C4-2B (cell line): ENCODE data around the gene DEPP1.

ENCODE experiments used
- H3K27ac ChIP-seq: fragments of 450-650 bp; 2 replicates; pipeline ENCODE4 v1.5.1; 2017
- ZFX ChIP-seq: fragments of 450-650 bp; IDR thresholded peaks from 2 replicates; pipeline ENCODE4 v1.6.1; 2017
- TF ChIP-seq, protein P1 (sequence below): fragments of 450-650 bp; conservative IDR thresholded peaks from 2 replicates; pipeline ENCODE4 v1.5.1; 2017; ENCODE audit warnings: mild to moderate bottlenecking

The DEPP1 gene

DNA sequence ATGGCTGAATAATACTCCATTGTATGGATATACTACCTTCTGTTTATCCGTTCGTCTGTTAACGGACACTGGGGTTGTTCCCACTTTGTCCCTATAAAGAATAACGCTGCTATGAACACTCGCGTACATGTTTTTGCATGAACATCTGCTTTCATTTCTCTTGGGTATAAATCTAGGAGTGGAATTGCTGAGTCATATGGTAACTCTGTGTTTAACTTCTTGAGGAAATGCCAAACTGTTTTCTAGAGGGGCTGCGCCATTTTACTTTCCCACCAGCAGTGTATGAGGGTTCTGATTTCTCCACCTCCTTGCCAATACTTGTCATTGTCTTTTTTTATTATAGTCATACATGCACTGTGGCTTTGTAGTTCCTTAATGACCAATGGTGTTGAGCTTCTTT is 39.7 kb downstream of the DEPP1 start:
- TF ChIP-seq, protein P1, sequence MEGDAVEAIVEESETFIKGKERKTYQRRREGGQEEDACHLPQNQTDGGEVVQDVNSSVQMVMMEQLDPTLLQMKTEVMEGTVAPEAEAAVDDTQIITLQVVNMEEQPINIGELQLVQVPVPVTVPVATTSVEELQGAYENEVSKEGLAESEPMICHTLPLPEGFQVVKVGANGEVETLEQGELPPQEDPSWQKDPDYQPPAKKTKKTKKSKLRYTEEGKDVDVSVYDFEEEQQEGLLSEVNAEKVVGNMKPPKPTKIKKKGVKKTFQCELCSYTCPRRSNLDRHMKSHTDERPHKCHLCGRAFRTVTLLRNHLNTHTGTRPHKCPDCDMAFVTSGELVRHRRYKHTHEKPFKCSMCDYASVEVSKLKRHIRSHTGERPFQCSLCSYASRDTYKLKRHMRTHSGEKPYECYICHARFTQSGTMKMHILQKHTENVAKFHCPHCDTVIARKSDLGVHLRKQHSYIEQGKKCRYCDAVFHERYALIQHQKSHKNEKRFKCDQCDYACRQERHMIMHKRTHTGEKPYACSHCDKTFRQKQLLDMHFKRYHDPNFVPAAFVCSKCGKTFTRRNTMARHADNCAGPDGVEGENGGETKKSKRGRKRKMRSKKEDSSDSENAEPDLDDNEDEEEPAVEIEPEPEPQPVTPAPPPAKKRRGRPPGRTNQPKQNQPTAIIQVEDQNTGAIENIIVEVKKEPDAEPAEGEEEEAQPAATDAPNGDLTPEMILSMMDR = no peak
- TF ChIP-seq ZFX = no peak

DNA sequence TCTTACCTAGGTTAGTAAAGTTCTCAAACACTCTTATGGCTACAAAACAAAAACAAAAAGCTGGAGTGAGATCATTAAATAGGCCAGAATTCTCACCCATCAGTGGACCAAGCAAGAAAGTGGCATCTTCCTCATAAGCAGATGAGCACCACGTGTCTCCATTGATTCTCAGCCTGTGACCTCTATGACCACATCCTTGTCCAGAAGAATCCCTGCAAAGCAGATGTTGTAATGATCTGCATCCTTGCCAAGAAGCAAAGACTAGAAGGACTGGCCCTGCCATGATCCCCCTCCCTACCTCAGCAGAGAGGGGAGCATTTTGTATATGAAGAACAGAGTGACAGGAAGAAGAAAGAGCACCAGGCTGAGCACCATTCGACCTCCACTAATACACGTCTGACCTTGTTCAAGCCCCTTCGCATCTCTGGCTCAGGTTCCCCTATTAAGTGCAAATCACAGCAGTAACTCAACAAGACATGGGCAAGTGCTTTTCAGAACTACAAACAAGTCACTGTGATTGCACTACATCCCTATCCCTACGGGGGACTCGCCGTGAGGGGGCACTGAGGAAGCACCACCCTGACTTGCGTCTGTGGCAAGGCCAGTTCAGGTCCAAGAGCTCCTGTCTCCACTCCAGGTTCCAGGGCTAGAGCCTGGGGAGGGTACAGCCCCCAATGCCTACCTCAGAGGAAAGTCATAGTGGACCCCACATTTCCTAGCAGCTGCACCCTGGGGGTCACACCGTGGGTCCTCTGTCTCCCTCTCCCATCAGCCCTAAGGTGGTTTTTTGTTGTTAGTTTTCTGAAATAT is 41.2 kb downstream of the DEPP1 start:
- H3K27ac ChIP-seq = no peak overlapping the region
- no peak for TF ChIP-seq ZFX
- TF ChIP-seq, protein P1 = no peak

More for the DNA sequence above, 39.7 kb downstream of the DEPP1 start:
- no peak overlapping the region for H3K27ac ChIP-seq

DNA sequence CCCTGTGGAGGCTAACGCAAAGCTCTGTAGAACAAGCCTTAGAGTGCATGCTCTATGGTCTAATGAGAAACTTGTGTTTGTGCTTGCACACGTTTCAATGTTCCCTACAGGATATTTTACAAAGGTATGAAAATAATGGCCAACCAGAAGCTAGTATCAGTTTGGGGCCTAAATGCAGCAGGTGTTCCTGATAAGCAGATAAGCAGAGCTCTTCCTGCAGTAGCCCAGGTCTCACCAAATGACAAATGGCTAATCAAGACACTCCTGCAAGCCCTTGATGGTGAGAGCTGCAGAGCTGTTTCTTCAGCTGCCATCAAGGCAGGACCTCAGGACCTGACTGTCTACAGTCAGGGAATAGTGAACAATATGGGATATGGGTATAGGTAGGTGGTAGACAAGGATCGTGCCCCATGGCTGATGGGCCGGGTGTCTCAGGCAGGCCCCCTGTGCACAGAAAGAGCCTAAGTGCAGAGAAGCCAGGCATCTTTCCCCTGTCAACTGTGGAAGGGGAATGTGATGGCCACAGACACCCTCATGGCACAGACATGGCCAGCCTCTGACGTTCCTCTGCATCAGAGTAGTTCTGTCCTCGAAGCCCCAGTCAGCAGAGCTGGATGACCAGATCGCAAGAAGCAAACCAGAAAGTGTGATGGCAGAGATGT is 42.2 kb downstream of the DEPP1 start:
- no peak for TF ChIP-seq ZFX
- TF ChIP-seq, protein P1 = no peak
- H3K27ac ChIP-seq = no peak overlapping the region

DNA sequence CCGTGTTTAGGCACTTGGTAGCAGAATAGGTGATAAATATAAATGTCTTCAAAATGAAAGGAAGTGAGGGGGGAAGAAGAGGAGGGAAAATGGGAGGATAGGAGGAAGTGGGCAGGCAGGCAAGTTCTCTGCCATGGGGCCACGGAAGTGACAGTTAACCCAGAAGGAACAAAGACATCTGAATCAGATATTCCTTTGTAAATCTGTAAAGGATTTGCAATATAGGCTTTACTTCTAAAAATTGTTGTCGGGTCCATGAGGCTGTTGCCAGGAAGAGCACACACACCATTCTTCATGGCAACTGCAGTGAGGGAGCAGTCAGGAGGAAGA is 42.7 kb downstream of the DEPP1 start:
- TF ChIP-seq, protein P1 = no peak
- no peak for TF ChIP-seq ZFX
- no peak overlapping the region for H3K27ac ChIP-seq

DNA sequence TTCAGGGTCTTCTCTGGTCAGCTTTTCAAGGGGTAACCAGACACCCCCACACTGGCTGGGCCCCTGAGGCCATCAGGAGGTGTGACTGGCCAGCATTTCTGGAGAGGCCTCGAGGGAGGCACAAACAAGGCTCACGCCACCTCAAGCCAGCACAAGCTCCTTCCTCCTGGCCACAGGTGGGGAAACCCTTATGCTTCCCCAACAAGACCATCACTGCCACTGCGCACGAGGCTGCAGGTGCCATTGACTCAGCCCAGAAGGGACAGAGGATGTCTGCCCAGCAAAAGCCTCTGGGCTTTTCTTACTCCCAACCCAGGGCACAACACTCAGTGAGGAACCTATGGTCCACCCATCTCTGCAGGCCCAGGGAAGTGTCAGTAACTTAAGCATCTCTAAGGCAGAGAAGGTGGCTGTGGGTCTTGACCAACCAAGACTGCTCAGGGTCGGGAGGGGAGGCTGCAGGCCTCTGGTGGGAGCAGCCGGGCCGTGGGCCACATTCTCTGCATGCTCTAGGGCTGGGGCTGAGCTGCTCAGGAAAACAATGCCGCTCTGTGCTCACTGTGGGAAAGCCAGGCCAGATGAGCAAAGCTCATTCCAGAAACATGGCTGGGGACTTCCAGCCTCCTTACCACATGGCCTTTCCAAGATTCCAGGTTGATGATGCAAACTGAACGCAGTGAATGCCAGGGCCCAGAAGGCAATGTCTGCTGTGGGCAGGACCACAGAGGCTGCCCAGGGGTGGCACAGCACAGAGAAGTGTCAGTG is 43.2 kb downstream of the DEPP1 start:
- TF ChIP-seq, protein P1 = no peak
- no peak for TF ChIP-seq ZFX
- H3K27ac ChIP-seq = no peak overlapping the region

DNA sequence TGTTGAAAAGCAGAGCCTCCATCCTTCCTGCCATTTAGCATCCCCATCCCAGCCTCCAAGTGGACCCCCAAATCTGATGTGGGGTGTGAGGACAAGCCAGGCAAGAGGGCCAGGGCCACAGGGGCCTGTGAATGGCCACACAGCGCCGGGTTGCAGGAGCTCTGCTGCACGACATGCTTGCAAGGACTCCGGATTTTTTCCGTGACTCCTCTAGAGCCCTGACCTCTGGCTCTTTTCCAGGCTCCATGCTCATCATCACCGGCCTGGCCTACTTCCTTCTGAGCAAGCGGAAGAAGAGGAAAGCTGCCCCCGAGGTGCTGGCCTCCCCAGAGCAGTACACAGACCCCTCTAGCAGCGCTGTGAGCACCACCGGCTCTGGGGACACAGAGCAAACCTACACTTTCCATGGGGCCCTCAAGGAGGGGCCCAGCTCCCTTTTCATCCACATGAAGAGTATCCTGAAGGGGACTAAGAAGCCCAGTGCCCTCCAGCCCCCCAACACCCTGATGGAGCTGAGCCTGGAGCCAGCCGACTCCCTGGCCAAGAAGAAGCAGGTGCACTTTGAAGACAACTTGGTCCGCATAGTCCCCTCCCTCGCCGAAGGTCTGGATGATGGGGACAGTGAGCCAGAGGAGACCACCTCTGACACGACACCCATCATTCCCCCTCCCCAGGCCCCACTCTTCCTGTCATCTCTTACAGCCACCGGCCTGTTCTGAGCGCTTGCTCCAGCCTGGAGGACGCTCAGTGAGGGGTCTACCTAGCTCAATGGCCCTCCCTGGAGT is 44.0 kb downstream of the DEPP1 start:
- H3K27ac ChIP-seq = no peak overlapping the region
- no peak for TF ChIP-seq ZFX
- TF ChIP-seq, protein P1 = no peak
